H1 (cell line): ENCODE measurements around the gene OR5A1. TPM values are rescaled to one million over a fixed set of nuclear protein-coding genes. Genes with fewer than 3 reads are reported as not detected.

Source experiments
- CTCF ChIA-PET: fragments of 300-600 bp; sonication (Branson Sonifier 250); formaldehyde crosslinking; loops from one replicate; lab custom pipeline; 2021; ENCODE audit not compliant: partially characterized antibody; lab: Charles Lee
- POLR2A ChIA-PET: fragments of 300-600 bp; sonication (Branson Sonifier 250); formaldehyde crosslinking; loops from one replicate; lab custom pipeline; 2021; ENCODE audit warnings: inconsistent platforms; ENCODE audit not compliant: partially characterized antibody; lab: Charles Lee
- DNase-seq, 2 experiments: peaks; one replicate each; pipeline versions ENCODE4 v3.0.0 to v3.0.0-alpha.2; 2010 to 2022; ENCODE audit warnings: low spot score in 2 of 2, low read depth in 1 of 2, mixed read lengths in 1 of 2
- FAIRE-seq: peaks from 2 replicates; lab custom pipeline; 2011; peaks lifted over from hg19 to GRCh38; lab: Jason Lieb, UNC
- H2AFZ ChIP-seq: 2 replicates; pipeline ENCODE4 v1.8.1; 2012; ENCODE audit warnings: low read length, inconsistent platforms
- H2AK5ac ChIP-seq: 2 replicates; pipeline ENCODE4 v1.6.1; 2013; ENCODE audit warnings: low read depth, low read length
- H2BK120ac ChIP-seq: replicated peaks from 2 replicates; pipeline ENCODE3; 2013; ENCODE audit warnings: low read depth, low read length, inconsistent platforms
- H2BK12ac ChIP-seq: 2 replicates; pipeline ENCODE4 v1.6.1; 2013; ENCODE audit warnings: low read depth, low read length
- H2BK15ac ChIP-seq: 2 replicates; pipeline ENCODE4 v1.6.1; 2013; ENCODE audit warnings: low read length
- H2BK20ac ChIP-seq: 2 replicates; pipeline ENCODE4 v1.6.1; 2013; ENCODE audit warnings: low read length
- H2BK5ac ChIP-seq: 2 replicates; pipeline ENCODE4 v1.6.1; 2013; ENCODE audit warnings: low read depth, low read length
- H3K14ac ChIP-seq: 2 replicates; pipeline ENCODE4 v1.6.1; 2013; ENCODE audit warnings: inconsistent platforms; ENCODE audit not compliant: insufficient read length
- H3K18ac ChIP-seq: 2 replicates; pipeline ENCODE4 v1.6.1; 2013; ENCODE audit warnings: low read length; ENCODE audit errors: extremely low read depth
- H3K23ac ChIP-seq: 2 replicates; pipeline ENCODE4 v1.6.1; 2013; ENCODE audit warnings: inconsistent platforms; ENCODE audit not compliant: insufficient read length
- H3K23me2 ChIP-seq: 2 replicates; pipeline ENCODE4 v1.6.1; 2013; ENCODE audit warnings: low read depth, low read length
- H3K27ac ChIP-seq: 2 replicates; pipeline ENCODE4 v1.6.1; 2011; ENCODE audit warnings: low read depth, low read length, inconsistent platforms
- H3K27me3 ChIP-seq, 4 experiments: replicated peaks in 1 of 4; 1 replicate in 1 of 4; 2 replicates in 3 of 4; pipeline versions ENCODE4 v1.6.1 to v1.8.1; 2011 to 2013; ENCODE audit warnings: low read length in 3 of 4, mild to moderate bottlenecking in 3 of 4, inconsistent platforms in 2 of 4, mixed read lengths in 2 of 4, moderate library complexity in 1 of 4; ENCODE audit not compliant: control insufficient read depth in 3 of 4, insufficient read depth in 3 of 4; ENCODE audit errors: extremely low read depth in 1 of 4
- H3K36me3 ChIP-seq, 4 experiments: 2 replicates each; pipeline versions ENCODE4 v1.6.1 to v1.8.1; 2011 to 2013; ENCODE audit warnings: mild to moderate bottlenecking in 4 of 4, low read length in 3 of 4, moderate library complexity in 2 of 4, control low read depth in 1 of 4, inconsistent platforms in 1 of 4; ENCODE audit not compliant: insufficient read depth in 4 of 4, control insufficient read depth in 2 of 4
- H3K4ac ChIP-seq: replicated peaks from 2 replicates; pipeline ENCODE3; 2013; ENCODE audit warnings: low read length, low read depth, mixed read lengths, inconsistent platforms; ENCODE audit not compliant: insufficient read length
- H3K4me1 ChIP-seq, 4 experiments: replicated peaks in 1 of 4; 1 replicate in 1 of 4; 2 replicates in 3 of 4; pipeline versions ENCODE4 v1.6.1 to v1.8.1; 2011 to 2013; ENCODE audit warnings: low read length in 3 of 4, inconsistent platforms in 2 of 4, mixed read lengths in 1 of 4; ENCODE audit not compliant: insufficient read depth in 4 of 4, control insufficient read depth in 3 of 4
- H3K4me2 ChIP-seq, 2 experiments: 2 replicates each; pipeline versions ENCODE4 v1.6.1 to v1.8.1; 2011 to 2013; ENCODE audit warnings: low read depth in 2 of 2, low read length in 2 of 2, control low read depth in 1 of 2, inconsistent platforms in 1 of 2, mild to moderate bottlenecking in 1 of 2; ENCODE audit not compliant: insufficient read depth in 1 of 2
- H3K4me3 ChIP-seq, 4 experiments: fragments of 200-600, 300-600 bp in 1 of 4; sonication (generic), shearing (Covaris generic), sonication (Bioruptor Twin) in 1 of 4; 2 replicates each; pipeline versions ENCODE4 v1.5.1 to v1.8.1; 2011 to 2016; ENCODE audit warnings: low read length in 4 of 4, low read depth in 3 of 4, control low read depth in 2 of 4, inconsistent platforms in 2 of 4, mild to moderate bottlenecking in 2 of 4, mixed read lengths in 1 of 4, moderate library complexity in 1 of 4; ENCODE audit not compliant: insufficient read depth in 2 of 4; ENCODE audit errors: extremely low read depth in 1 of 4
- H3K56ac ChIP-seq: replicated peaks from 2 replicates; pipeline ENCODE3; 2013; ENCODE audit warnings: low read depth, mild to moderate bottlenecking, mixed read lengths, low read length, inconsistent platforms; ENCODE audit not compliant: insufficient read length
- H3K79me1 ChIP-seq: 2 replicates; pipeline ENCODE4 v1.6.1; 2013; ENCODE audit warnings: low read depth, low read length, control low read depth
- H3K79me2 ChIP-seq, 2 experiments: 2 replicates each; pipeline versions ENCODE4 v1.6.1 to v1.8.1; 2012 to 2013; ENCODE audit warnings: low read length in 2 of 2, mild to moderate bottlenecking in 2 of 2, inconsistent platforms in 1 of 2; ENCODE audit not compliant: insufficient read depth in 2 of 2, control insufficient read depth in 1 of 2
- H3K9ac ChIP-seq, 4 experiments: replicated peaks in 1 of 4; 1 replicate in 1 of 4; 2 replicates in 3 of 4; pipeline versions ENCODE4 v1.6.1 to v1.8.1; 2011 to 2013; ENCODE audit warnings: low read depth in 3 of 4, low read length in 3 of 4, control low read depth in 2 of 4, mild to moderate bottlenecking in 2 of 4, moderate library complexity in 2 of 4, inconsistent platforms in 1 of 4; ENCODE audit errors: extremely low read depth in 1 of 4
- H3K9me3 ChIP-seq, 2 experiments: 2 replicates each; pipeline versions ENCODE4 v1.6.1 to v1.8.1; 2012 to 2013; ENCODE audit warnings: mild to moderate bottlenecking in 2 of 2, moderate library complexity in 2 of 2, control low read depth in 1 of 2, inconsistent platforms in 1 of 2, low read depth in 1 of 2, low read length in 1 of 2, mixed read lengths in 1 of 2; ENCODE audit not compliant: insufficient read depth in 2 of 2
- H4K20me1 ChIP-seq, 2 experiments: replicated peaks in 1 of 2; 2 replicates each; pipeline versions ENCODE3 to v1.8.1; 2011 to 2013; ENCODE audit warnings: inconsistent platforms in 2 of 2, low read length in 2 of 2, mild to moderate bottlenecking in 1 of 2; ENCODE audit not compliant: insufficient read depth in 2 of 2, control insufficient read depth in 1 of 2
- H4K5ac ChIP-seq: 2 replicates; pipeline ENCODE4 v1.6.1; 2013; ENCODE audit warnings: low read length, low read depth, mixed read lengths, inconsistent platforms; ENCODE audit not compliant: insufficient read length
- H4K8ac ChIP-seq: 2 replicates; pipeline ENCODE4 v1.8.0; 2013; ENCODE audit warnings: mild to moderate bottlenecking, moderate library complexity, low read length, inconsistent platforms; ENCODE audit not compliant: insufficient read depth; ENCODE audit errors: extremely low read depth
- H4K91ac ChIP-seq: replicated peaks from 2 replicates; pipeline ENCODE3; 2013; ENCODE audit warnings: low read length, mixed read lengths, inconsistent platforms; ENCODE audit not compliant: insufficient read length
- ASH2L ChIP-seq: fragments of 200-600, 300-600 bp; sonication (generic); IDR thresholded peaks from one replicate; pipeline ENCODE4 v1.7.1; 2017; ENCODE audit warnings: low read length
- ATF3 ChIP-seq: IDR thresholded peaks from 2 replicates; pipeline ENCODE4 v1.6.1; 2011; ENCODE audit warnings: low read depth, mild to moderate bottlenecking, low read length; ENCODE audit not compliant: insufficient read depth
- CBX5 ChIP-seq: fragments of 300-800, 300-1000 bp; sonication (generic); IDR thresholded peaks from 2 replicates; pipeline ENCODE4 v1.7.1; 2016; ENCODE audit warnings: antibody characterized with exemption, low read length, low read depth
- CEBPB ChIP-seq: IDR thresholded peaks from 2 replicates; pipeline ENCODE4 v1.6.1; 2012; ENCODE audit warnings: low read depth, low read length
- EZH2 ChIP-seq: fragments of 200-600 bp; sonication (generic); IDR thresholded peaks from 2 replicates; pipeline ENCODE4 v1.7.1; 2012; ENCODE audit warnings: low read depth, mild to moderate bottlenecking, moderate library complexity, low read length, inconsistent platforms; ENCODE audit not compliant: severe bottlenecking
- GABPA ChIP-seq: IDR thresholded peaks from 2 replicates; pipeline ENCODE4 v1.6.1; 2011; ENCODE audit warnings: mild to moderate bottlenecking, low read length, moderate library complexity, borderline replicate concordance; ENCODE audit not compliant: insufficient read depth
- HDAC6 ChIP-seq: IDR thresholded peaks from one replicate; pipeline ENCODE4 v1.7.1; 2012; ENCODE audit warnings: low read depth, mild to moderate bottlenecking, inconsistent platforms, low read length, moderate library complexity
- KDM5A ChIP-seq: fragments of 200-600 bp; IDR thresholded peaks from 2 replicates; pipeline ENCODE4 v1.7.1; 2012; ENCODE audit warnings: mild to moderate bottlenecking, low read length, inconsistent platforms, mixed read lengths
- MAFK ChIP-seq: IDR thresholded peaks from 2 replicates; pipeline ENCODE4 v1.6.1; 2012; ENCODE audit warnings: low read depth, mild to moderate bottlenecking, improper control_type of control experiment, low read length
- MAX ChIP-seq: IDR thresholded peaks from 2 replicates; pipeline ENCODE4 v1.6.1; 2012; ENCODE audit warnings: inconsistent platforms
- RAD21 ChIP-seq, 2 experiments: IDR thresholded peaks in 1 of 2; conservative IDR thresholded peaks in 1 of 2; 2 replicates each; pipeline ENCODE4 v1.6.1; 2011; ENCODE audit warnings: low read depth in 2 of 2, low read length in 2 of 2, improper control_type of control experiment in 1 of 2, inconsistent platforms in 1 of 2, mild to moderate bottlenecking in 1 of 2, moderate library complexity in 1 of 2
- SAP30 ChIP-seq: fragments of 300-600 bp; sonication (generic); IDR thresholded peaks from 2 replicates; pipeline ENCODE4 v1.7.1; 2012; ENCODE audit warnings: low read length, moderate library complexity, mild to moderate bottlenecking, inconsistent platforms; ENCODE audit not compliant: insufficient read depth, insufficient replicate concordance
- SUZ12 ChIP-seq: fragments of 200-600 bp; sonication (generic); IDR thresholded peaks from 2 replicates; pipeline ENCODE4 v1.6.1; 2012; ENCODE audit warnings: mild to moderate bottlenecking, inconsistent platforms, low read length, moderate library complexity, mixed read lengths
- TCF12 ChIP-seq: IDR thresholded peaks from 2 replicates; pipeline ENCODE4 v1.6.1; 2011; ENCODE audit warnings: low read depth, mild to moderate bottlenecking, low read length
- WGBS, 2 experiments: shearing (Covaris generic) in 1 of 2; methylation state at CpG; one replicate each; pipeline versions ENCODE4 v1.1.6 to v1.1.7; 2013 to 2015; ENCODE audit warnings: low lambda C conversion rate in 2 of 2, mixed read lengths in 2 of 2, inconsistent platforms in 1 of 2, low coverage in 1 of 2, missing lambda C conversion rate in 1 of 2; ENCODE audit not compliant: insufficient replicate concordance in 2 of 2, insufficient coverage in 1 of 2, insufficient read length in 1 of 2; ENCODE audit errors: extremely low coverage in 1 of 2, missing lambda C conversion rate in 1 of 2; 5-methylcytosine and 5-hydroxymethylcytosine counted together
- polyA plus RNA-seq, 7 experiments: library from polyadenylated mRNA; depleted of rRNA in 3 of 7; stranded (reverse) in 5 of 7; unstranded in 2 of 7; fragments of >200 nt in 5 of 7; fragments of 200-250 nt in 2 of 7; gene quantifications; 1 replicate in 5 of 7; 2 replicates in 1 of 7; 4 replicates in 1 of 7; pipeline versions ENCODE4 v1.2.1 to v1.2.3, GENCODE V29; 2011 to 2013; ENCODE audit warnings: missing spikeins in 2 of 7, mixed read lengths in 2 of 7
- total RNA-seq: library from RNA; stranded (reverse); fragmentation: NEBNext Ultra II Directional; extraction: Animal tissue kit (Norgen Biotek cat#: 25700); gene quantifications from 2 replicates; pipeline ENCODE4 v1.2.1, GENCODE V29; 2021

Gene OR5A1
- total and polyA plus RNA-seq, 2 of the 8 experiments (the other 6 are each of a cell fraction or from before 2014, with no cell fraction given), result not detected

GRCh38 chr11:59459916-59460315 lies 23.6 kb downstream of the OR5A1 start:
- CTCF ChIA-PET, result no interaction called here
- FAIRE-seq, result no peak
- POLR2A ChIA-PET, result no interaction called here
- DNase-seq, result no peak
- no peak overlapping the region for H3K14ac ChIP-seq
- no peak overlapping the region for H3K4me3 ChIP-seq
- H2AK5ac ChIP-seq, result no peak overlapping the region
- H3K9ac ChIP-seq, result no peak overlapping the region
- no peaks in the 10 kb centered on the region for H3K27me3 ChIP-seq
- H3K4me2 ChIP-seq, result no peak overlapping the region
- no peak overlapping the region for H2BK12ac ChIP-seq
- no peak overlapping the region for H2AFZ ChIP-seq
- no peak overlapping the region for H4K91ac ChIP-seq
- H2BK20ac ChIP-seq, result no peak overlapping the region
- H2BK120ac ChIP-seq, result no peak overlapping the region
- H3K4ac ChIP-seq, result no peak overlapping the region
- no peaks in the 10 kb centered on the region for H3K36me3 ChIP-seq
- no peaks in the 10 kb centered on the region; the same call in 1 of the 2 replicates for H3K23me2 ChIP-seq
- no peaks in the 10 kb centered on the region for H3K79me2 ChIP-seq
- H3K79me1 ChIP-seq, result no peaks in the 10 kb centered on the region
- no peaks in the 10 kb centered on the region for H4K20me1 ChIP-seq
- no peak overlapping the region for H3K18ac ChIP-seq
- H4K5ac ChIP-seq, result no peak overlapping the region
- no peak overlapping the region for H3K23ac ChIP-seq
- WGBS, 2 experiments, result 83% methylated on average over 3 of the region's 3 CpGs; no CpG with 5 or more reads in 1 of the 2 experiments
- H3K27ac ChIP-seq, result no peak overlapping the region
- H2BK5ac ChIP-seq, result no peak overlapping the region
- H3K56ac ChIP-seq, result no peak overlapping the region
- H3K9me3 ChIP-seq, result no peaks in the 10 kb centered on the region; a peak in 1 of 4 replicates
- H2BK15ac ChIP-seq, result no peak overlapping the region
- H4K8ac ChIP-seq, result no peak overlapping the region
- H3K4me1 ChIP-seq, result peaks cover 0 to 3% (median 0%) of the 10 kb centered on the region in 4 experiments; a peak in 1 of 7 replicates
- no peak for TF ChIP-seq ATF3
- no peak for TF ChIP-seq MAFK
- no peak for TF ChIP-seq GABPA
- TF ChIP-seq CEBPB, result no peak
- TF ChIP-seq SUZ12, result no peak
- no peak for TF ChIP-seq RAD21 (IDR thresholded peaks at IDR 0.05 in 1 of 2, conservative IDR thresholded peaks at IDR 0.05 in 1 of 2; ENCODE audit: low read depth in 2 of 2, low read length in 2 of 2)
- no peak for TF ChIP-seq HDAC6
- no peak for TF ChIP-seq TCF12
- no peak for TF ChIP-seq SAP30
- no peak for TF ChIP-seq CBX5
- no peak for TF ChIP-seq EZH2
- no peak for TF ChIP-seq MAX
- TF ChIP-seq KDM5A, result no peak
- TF ChIP-seq ASH2L, result no peak
